Measurements from ENCODE around the gene ZNF600.
"Not testable (repeated sequence)": the region's sequence is repeated elsewhere in the genome, so short reads cannot be mapped to it uniquely, and the experiment has no call there.

DNA sequence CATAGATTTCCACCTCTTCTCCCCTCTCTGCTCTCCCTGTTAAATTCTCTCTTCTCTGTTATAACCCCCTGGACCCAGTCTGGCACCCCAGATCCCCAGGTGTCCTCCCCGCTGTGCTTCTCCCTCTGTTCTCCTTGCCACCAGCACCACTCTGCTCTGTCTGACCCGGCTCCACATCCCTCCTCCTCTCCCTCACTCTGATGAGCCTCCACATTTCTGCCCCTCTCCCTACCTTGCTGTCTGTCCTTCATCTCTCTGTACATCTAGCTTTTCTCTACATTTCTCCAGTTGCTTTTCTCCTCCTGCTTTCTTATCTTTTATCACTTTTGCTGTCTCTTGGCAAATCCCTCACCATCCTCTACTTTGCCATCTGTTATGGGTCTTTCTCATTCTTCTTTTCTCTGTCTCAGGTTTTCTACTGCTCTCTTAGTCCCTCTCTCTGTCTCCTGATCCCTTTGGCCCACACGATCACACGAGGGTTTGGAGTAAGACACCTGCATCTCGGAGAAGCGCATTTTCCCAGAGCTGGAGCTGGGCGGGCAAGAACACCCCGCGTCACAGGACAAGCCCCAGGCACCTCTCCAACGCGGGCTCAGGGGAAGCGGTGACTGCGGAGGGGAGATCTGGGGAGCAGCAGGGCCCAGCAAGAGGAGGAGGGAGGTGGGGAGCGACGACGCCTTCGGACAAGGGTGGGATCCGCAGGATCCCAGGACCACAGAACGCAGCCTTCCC is 34.0 kb upstream of the ZNF600 start:
- TF ChIP-seq, protein P1, sequence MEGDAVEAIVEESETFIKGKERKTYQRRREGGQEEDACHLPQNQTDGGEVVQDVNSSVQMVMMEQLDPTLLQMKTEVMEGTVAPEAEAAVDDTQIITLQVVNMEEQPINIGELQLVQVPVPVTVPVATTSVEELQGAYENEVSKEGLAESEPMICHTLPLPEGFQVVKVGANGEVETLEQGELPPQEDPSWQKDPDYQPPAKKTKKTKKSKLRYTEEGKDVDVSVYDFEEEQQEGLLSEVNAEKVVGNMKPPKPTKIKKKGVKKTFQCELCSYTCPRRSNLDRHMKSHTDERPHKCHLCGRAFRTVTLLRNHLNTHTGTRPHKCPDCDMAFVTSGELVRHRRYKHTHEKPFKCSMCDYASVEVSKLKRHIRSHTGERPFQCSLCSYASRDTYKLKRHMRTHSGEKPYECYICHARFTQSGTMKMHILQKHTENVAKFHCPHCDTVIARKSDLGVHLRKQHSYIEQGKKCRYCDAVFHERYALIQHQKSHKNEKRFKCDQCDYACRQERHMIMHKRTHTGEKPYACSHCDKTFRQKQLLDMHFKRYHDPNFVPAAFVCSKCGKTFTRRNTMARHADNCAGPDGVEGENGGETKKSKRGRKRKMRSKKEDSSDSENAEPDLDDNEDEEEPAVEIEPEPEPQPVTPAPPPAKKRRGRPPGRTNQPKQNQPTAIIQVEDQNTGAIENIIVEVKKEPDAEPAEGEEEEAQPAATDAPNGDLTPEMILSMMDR (IDR thresholded peaks at IDR 0.05; ENCODE audit: insufficient read depth, low read length, poor library complexity, severe bottlenecking), result not testable (repeated sequence)
- not testable (repeated sequence) for TF ChIP-seq EZH2phosphoT487 (conservative IDR thresholded peaks at IDR 0.05; ENCODE audit: low read length)
